GM19468 (cell line): ENCODE measurements around the gene PSMD2.

ENCODE experiments used
- ATAC-seq: cut with Tn5 transposase; IDR thresholded peaks from one replicate; pipeline ENCODE4 v1.9.1; 2021; ENCODE audit warnings: mild to moderate bottlenecking, moderate library complexity, moderate number of reproducible peaks; ENCODE audit not compliant: unreplicated experiment; ENCODE audit errors: extremely low read depth

Gene PSMD2

DNA sequence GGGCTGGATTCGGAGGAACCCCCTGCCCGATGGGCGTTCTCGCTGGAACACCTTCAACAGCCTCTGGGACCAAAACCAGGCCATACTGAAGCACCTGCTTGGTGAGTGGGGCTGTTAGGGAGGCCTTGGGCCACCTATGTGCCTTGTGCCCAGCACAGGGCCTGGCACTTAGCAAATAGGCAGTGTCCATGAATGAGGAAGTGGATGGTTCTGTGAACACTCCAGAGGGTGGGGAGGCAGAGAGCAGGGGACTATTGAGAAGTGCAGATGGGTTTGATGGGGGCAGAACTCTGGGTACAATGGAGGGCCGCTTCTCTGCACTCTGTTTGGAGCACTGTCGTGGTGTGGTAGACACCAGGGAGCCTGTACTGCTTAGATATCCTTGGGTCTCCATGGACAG is 21.7 kb upstream of the PSMD2 start:
- ATAC-seq: no peak

- ATAC-seq: no peak
Measured at GRCh38 chr3:184282941-184283340, 16.1 kb upstream of the PSMD2 start.

DNA sequence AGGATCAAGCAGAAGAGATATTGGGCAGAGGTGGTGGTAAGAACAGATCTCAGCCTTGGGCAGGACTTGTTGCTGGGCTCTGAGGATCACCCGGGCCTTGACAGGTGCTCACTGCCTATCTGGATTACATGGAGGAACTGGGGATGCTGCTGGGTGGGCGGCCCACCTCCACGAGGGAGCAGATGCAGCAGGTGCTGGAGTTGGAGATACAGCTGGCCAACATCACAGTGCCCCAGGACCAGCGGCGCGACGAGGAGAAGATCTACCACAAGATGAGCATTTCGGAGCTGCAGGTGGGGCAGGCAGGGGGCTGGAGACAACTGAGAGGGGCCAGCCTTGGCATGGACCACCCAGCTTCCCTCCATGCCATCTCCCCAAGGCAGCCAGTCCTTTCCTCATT is 15.4 kb upstream of the PSMD2 start:
- ATAC-seq: no peak

- ATAC-seq: no peak
Measured at GRCh38 chr3:184284696-184285095, 14.3 kb upstream of the PSMD2 start.

DNA sequence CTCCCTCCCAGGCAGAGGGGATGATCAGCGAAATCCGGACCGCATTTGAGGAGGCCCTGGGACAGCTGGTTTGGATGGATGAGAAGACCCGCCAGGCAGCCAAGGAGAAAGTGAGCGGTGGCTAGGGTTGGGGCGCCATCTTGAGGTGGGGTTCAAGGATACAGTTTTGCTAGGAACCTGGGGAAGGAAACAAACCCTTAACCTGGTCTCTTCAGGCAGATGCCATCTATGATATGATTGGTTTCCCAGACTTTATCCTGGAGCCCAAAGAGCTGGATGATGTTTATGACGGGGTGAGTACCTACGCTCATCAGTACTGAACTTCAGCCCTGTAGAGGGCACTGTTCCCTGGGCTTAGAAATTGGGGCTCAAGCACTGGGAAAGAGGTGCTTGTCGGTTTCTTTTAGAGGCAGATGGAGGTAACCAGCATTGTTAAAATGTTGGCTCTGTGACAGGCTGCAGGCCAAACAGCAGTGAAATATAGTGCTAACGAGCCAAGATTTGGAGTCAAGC is 9.6 kb upstream of the PSMD2 start:
- no peak for ATAC-seq

GRCh38 chr3:184290331-184290730 is 8.7 kb upstream of the PSMD2 start:
- no peak for ATAC-seq

DNA sequence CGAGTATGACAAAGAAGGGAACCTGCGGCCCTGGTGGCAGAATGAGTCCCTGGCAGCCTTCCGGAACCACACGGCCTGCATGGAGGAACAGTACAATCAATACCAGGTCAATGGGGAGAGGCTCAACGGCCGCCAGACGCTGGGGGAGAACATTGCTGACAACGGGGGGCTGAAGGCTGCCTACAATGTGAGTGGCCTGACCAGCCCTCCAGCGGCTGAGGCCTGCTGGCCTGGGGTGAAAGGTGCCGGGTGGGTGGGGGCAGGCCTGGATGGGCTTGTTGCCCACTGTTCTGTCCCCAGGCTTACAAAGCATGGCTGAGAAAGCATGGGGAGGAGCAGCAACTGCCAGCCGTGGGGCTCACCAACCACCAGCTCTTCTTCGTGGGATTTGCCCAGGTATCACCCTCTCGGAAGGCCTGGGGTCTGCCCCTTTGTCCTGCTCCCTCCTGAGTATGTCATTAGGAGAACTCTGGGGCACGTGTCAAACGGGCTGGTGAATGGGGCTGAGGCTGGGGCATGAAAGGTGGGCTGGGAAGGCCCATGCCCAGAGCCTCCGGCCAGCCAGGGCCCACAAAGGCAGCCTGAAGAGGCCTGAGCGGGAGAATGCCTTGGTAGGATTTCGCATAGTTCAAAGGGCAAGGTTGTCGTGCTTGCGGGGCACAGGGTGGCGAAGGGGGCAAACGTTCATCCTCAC is 7.8 kb upstream of the PSMD2 start:
- ATAC-seq: no peak

DNA sequence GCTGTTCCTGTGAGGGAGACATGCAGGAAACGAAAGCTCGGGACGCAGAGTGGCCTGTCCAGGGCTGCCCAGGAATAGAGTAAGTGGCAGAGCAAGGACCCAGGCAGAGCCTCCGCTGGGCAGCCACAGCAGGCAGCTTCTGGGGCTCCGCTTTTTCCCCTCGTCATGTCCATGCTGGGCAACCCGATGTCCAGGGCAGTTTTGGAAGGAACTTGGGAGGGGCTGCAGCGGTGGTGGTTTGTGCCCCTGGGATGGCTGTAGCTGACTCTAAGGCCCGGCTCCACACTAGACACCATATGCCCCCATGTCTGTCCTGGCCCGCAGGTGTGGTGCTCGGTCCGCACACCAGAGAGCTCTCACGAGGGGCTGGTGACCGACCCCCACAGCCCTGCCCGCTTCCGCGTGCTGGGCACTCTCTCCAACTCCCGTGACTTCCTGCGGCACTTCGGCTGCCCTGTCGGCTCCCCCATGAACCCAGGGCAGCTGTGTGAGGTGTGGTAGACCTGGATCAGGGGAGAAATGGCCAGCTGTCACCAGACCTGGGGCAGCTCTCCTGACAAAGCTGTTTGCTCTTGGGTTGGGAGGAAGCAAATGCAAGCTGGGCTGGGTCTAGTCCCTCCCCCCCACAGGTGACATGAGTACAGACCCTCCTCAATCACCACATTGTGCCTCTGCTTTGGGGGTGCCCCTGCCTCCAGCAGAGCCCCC is 7.1 kb upstream of the PSMD2 start:
- no peak for ATAC-seq

GRCh38 chr3:184295771-184296170 is 3.3 kb upstream of the PSMD2 start:
- ATAC-seq: no peak

DNA sequence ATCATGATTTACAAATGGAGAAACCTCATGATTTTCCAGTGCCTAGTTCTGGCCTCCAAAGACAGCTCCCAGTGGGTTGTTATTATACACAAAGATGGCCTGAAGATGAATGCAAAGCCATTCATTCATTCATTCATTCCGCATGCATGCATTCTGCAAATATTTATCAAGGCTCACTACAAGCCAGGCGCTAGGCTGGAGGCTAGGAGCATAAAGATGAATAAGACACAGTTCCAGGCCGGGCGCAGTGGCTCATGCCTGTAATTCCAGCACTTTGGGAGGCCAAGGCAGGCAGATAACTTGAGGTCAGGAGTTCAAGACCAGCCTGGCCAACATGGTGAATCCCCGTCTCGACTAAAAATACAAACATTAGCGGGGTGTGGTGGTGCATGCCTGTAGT is 2.4 kb upstream of the PSMD2 start:
- no peak for ATAC-seq

- ATAC-seq: no peak
Measured at GRCh38 chr3:184299488-184300377, 692 bp downstream of the PSMD2 start.

GRCh38 chr3:184300378-184300720 is 1.3 kb downstream of the PSMD2 start:
- no peak for ATAC-seq

- no peak for ATAC-seq
Measured at GRCh38 chr3:184305577-184305976, 6.5 kb downstream of the PSMD2 start.

- ATAC-seq: no peak
Measured at GRCh38 chr3:184306341-184306972, 7.4 kb downstream of the PSMD2 start.

DNA sequence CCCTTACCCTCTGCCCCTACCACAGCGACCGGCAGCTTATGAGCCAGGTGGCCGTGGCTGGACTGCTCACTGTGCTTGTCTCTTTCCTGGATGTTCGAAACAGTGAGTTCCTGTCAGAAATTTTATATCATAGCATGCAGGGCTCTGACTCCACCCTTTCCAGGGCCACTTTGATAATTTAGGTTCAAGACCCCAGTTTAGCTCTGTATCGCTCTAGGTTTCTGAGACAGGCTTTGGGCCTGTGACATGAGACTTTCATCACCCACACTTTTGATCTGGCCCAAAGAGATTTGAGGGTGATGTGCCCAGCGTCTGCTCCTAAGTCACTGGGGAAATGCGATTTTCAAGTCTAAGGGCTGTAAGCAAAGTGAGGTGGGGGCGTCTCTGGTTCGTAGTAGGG is 8.9 kb downstream of the PSMD2 start:
- ATAC-seq: no peak

DNA sequence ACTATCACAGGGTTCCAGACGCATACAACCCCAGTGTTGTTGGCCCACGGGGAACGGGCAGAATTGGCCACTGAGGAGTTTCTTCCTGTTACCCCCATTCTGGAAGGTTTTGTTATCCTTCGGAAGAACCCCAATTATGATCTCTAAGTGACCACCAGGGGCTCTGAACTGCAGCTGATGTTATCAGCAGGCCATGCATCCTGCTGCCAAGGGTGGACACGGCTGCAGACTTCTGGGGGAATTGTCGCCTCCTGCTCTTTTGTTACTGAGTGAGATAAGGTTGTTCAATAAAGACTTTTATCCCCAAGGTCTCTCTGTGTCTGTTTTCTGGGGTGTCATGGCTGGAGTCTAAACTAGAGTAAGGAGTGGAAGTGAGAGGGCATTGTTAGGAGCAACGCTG is 9.7 kb downstream of the PSMD2 start:
- no peak for ATAC-seq

DNA sequence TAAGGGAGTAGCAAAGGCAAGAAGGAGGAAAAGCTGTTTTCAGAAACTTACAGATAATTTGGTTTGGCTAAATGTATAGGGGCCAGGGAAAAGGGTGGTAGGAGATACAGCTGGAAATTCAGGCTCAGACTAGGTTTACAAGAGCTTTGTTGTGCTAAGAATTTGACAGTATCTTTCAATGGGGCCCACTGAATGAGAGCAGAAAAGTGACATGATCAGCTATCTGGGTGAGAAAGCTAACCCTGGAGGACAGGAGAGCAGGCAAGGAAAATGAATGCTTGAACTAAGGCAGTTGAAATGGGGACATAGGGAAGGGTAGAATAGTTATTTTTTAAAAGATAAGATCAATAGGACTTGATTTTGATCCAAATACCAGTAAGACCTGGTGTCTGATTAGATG is 12.6 kb downstream of the PSMD2 start:
- ATAC-seq: no peak

DNA sequence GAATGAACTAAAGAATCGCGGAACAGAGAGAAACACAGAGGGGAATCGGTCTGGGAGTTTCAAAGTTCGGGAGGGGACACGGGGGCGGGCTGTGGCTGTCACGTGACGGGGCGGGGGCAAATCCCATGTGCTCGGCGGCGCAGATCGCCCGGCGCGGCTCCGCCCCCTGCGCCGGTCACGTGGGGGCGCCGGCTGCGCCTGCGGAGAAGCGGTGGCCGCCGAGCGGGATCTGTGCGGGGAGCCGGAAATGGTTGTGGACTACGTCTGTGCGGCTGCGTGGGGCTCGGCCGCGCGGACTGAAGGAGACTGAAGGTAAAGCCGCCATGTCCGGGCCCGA is 15.3 kb downstream of the PSMD2 start, which contains the start of gene EIF4G1:
TSS of gene EIF4G1 (plus strand) at position 244 of the 337 bp plus-strand sequence. CDS start 1,191 bp downstream, outside the sequence.
- ATAC-seq: peak; percentile 61

DNA sequence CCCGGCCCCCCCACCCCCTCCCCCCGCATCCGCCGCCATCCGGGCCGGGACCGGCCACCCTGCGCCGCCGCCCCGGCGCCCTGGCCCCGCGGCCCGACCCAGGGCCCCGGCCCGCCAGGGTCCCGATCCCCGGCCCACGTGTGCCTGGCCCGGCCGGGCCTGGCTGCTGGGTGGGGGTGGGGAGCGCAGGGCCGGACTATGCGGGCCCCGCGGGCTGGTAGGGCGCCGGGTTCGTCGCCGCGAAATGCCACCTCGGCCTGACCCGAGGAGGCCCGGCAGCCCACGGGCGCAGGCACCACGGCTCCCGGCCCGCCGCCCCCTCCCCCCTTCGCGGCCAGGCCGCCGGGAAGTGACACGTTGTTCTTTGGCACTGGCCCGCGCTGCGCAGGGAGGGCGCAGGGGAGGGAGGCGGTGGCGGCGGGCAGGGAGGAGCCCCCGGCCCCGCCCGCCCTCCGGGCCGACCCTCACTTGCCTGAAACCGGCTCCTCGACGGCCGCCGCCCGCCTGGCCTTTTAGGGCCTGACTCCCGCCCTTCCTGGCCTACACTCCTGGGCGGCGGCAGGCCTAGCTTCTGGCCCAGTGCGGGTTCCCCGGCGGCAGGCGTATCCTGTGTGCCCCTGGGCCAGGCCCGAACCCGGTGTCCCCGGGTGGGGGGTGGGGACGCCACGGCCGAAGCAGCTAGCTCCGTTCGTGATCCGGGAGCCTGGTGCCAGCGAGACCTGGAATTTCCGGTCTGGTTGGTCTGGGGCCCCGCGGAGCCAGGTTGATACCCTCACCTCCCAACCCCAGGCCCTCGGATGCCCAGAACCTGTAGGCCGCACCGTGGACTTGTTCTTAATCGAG is 15.9 kb downstream of the PSMD2 start:
- peak; percentile 42 for ATAC-seq

DNA sequence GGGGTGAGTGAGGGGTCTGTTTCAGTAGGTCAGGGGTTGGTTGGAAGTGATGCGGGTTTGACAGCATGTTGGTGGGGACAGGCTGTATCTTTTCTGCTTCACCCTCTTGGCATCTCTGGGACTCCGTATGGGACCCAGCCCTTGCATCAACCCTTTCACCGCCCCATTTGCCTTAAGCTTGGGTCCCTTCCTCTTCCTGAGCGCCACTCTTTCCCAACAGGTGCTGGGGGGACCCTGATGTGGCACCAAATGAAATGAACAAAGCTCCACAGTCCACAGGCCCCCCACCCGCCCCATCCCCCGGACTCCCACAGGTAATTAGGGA is 16.5 kb downstream of the PSMD2 start:
- no peak for ATAC-seq
